ENCODE data around the gene CHPF. TPM values are rescaled to one million over a fixed set of nuclear protein-coding genes. Genes with fewer than 3 reads are reported as not detected.

The CHPF gene
- total RNA-seq, 4 donors from 2014 or later = 19.0 to 122 (median 90.5) TPM

GRCh38 chr2:219537657-219538488 lies 5.7 kb downstream of the CHPF start:
- H3K4me1 ChIP-seq = peaks cover 0 to 12% (median 4%) of the 10 kb centered on the region in 4 donors
- H3K27me3 ChIP-seq = no peaks in the 10 kb centered on the region
- H3K27ac ChIP-seq = no peak overlapping the region
- TF ChIP-seq POLR2A (IDR thresholded peaks at IDR 0.05) = no peak
- no peak for TF ChIP-seq CTCF (IDR thresholded peaks at IDR 0.05)
- H3K9me3 ChIP-seq = no peaks in the 10 kb centered on the region
- H3K36me3 ChIP-seq = peaks cover 0 to 27% (median 0%) of the 10 kb centered on the region in 3 donors
- H3K4me3 ChIP-seq = no peak overlapping the region
- no peak for DNase-seq

- Histone ChIP-seq H3K4me3 (no peak overlapping the region), H3K9me3 (no peaks in the 10 kb centered on the region), H3K4me1 (peaks cover 0 to 6% (median 3%) of the 10 kb centered on the region in 4 donors), H3K27me3 (no peaks in the 10 kb centered on the region), H3K36me3 (peaks cover 0 to 27% (median 0%) of the 10 kb centered on the region in 3 donors), H3K27ac (no peak overlapping the region)
- DNase-seq = no peak
- TF ChIP-seq CTCF (IDR thresholded peaks at IDR 0.05) (no peak), POLR2A (IDR thresholded peaks at IDR 0.05) (no peak)
Measured at GRCh38 chr2:219536967-219537366, 6.6 kb downstream of the CHPF start.

DNA sequence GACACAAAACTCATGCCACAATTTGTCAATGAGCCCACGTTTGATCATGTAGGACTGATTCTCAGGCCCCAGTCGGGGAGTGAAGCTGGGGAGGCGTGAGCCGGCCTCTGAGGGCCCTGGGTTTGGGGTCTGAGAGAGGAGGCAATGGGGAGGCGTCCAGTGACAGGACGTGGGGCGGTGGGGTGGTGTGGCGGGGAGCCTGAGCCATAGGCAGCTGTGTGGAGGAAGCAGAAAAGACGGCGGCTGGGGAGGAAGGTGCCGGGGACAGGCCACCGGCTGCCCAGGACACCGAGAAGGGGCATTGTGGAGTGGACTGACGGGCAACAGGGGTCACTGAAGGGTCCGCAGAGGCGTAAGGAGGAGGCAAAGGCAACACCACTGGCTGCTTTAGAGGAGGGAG lies 7.2 kb downstream of the CHPF start:
- TF ChIP-seq POLR2A (IDR thresholded peaks at IDR 0.05) (no peak), CTCF (IDR thresholded peaks at IDR 0.05) (no peak)
- no peak for DNase-seq
- Histone ChIP-seq H3K36me3 (peaks cover 0 to 26% (median 0%) of the 10 kb centered on the region in 3 donors), H3K4me1 (peaks cover 0 to under 1% (median 0%) of the 10 kb centered on the region in 4 donors), H3K27me3 (no peaks in the 10 kb centered on the region), H3K27ac (no peak overlapping the region), H3K4me3 (no peak overlapping the region), H3K9me3 (no peaks in the 10 kb centered on the region)

DNA sequence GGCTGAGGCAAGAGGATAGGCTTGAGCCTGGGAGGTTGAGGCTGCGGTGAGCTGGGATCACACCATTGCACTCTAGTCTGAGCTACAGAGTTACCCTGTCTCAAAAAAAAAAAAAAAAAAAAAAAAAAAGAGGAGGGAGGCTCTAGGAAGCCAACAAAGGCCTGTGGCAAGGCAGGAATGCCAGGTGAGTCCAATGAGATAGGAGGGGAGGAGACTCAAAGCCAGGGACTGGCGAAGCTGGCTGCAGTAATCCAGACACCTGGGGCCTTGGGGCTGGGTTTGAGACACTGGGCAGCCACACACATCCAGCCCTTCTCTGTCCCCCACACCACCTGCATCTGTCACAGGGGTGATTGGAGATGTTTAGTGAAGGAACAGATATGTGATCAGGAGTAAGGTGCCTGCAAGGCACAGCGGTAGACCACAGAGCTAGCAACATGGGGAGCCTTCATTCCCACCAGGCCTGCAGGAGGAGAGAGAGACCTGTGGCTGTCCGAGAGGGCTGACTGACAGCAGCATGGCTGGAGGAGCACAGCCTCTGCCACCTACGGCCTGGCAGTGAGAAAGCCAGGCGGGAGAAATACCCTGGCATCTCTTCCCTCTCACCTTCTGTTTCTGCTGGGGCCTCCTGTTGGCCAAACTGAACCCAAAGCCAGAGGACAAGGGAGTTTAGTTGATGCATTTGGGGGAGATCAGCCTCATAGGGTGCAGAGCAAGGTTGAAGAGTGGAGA lies 9.5 kb downstream of the CHPF start:
- H3K4me1 ChIP-seq = no peaks in the 10 kb centered on the region
- H3K9me3 ChIP-seq = no peaks in the 10 kb centered on the region
- no peak overlapping the region for H3K4me3 ChIP-seq
- no peaks in the 10 kb centered on the region for H3K27me3 ChIP-seq
- H3K27ac ChIP-seq = no peak overlapping the region
- TF ChIP-seq CTCF (IDR thresholded peaks at IDR 0.05) (no peak), POLR2A (IDR thresholded peaks at IDR 0.05) (no peak)
- H3K36me3 ChIP-seq = peaks cover 0 to 3% (median 0%) of the 10 kb centered on the region in 3 donors
- no peak for DNase-seq

GRCh38 chr2:219532378-219532649 lies 11.3 kb downstream of the CHPF start:
- Histone ChIP-seq H3K27ac (no peak overlapping the region), H3K4me1 (no peaks in the 10 kb centered on the region), H3K9me3 (no peaks in the 10 kb centered on the region), H3K36me3 (no peaks in the 10 kb centered on the region), H3K4me3 (no peak overlapping the region), H3K27me3 (no peaks in the 10 kb centered on the region)
- no peak for DNase-seq
- no peak for TF ChIP-seq CTCF (IDR thresholded peaks at IDR 0.05)
- no peak for TF ChIP-seq POLR2A (IDR thresholded peaks at IDR 0.05)

Data from Peyer's patch (tissue), 4 donors.